OCI-M2 (cell line): Measurements from ENCODE around the gene RCSD1.
"Not testable (repeated sequence)": the region's sequence is repeated elsewhere in the genome, so short reads cannot be mapped to it uniquely, and the experiment has no call there.

Source experiments
- DNase-seq: peaks from one replicate; lab custom pipeline; 2025; ENCODE audit not compliant: unreplicated experiment; lab: John Stamatoyannopoulos, UW

Gene RCSD1

GRCh38 chr1:167734841-167735240 is 104.8 kb downstream of the RCSD1 start:
- DNase-seq: no peak

- DNase-seq: no peak
Measured at GRCh38 chr1:167737169-167737568, 107.1 kb downstream of the RCSD1 start.

GRCh38 chr1:167738158-167738557 is 108.1 kb downstream of the RCSD1 start:
- no peak for DNase-seq

- DNase-seq: no peak
Measured at GRCh38 chr1:167739752-167740151, 109.7 kb downstream of the RCSD1 start.

GRCh38 chr1:167741103-167741502 is 111.1 kb downstream of the RCSD1 start:
- not testable (repeated sequence) for DNase-seq

DNA sequence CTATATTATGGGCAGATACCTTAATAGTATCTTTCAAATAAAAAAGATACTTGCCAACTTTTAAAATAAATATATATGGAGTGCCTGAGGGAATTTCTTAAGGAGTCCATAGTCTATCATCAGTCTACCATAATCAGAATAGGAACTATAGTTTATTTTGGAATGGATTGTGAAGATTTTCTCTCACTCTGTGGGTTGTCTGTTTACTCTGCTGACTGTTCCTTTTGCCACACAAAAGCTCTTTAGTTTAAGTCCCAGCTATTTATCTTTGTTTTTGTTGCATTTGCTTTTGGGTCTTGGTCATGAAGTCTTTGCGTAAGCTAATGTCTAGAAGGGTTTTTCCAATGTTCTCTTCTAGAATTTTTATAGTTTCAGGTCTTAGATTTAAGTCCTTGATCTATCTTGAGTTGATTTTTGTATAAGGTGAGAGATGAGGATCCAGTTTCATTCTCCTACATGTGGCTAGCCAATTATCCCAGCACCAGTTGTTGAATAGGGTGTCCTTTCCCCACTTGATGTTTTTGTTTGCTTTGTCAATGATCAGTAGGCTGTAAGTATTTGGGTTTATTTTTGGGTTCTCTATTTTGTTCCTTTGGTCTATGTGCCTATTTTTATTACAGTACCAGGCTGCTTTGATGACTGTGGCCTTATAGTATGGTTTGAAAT is 112.5 kb downstream of the RCSD1 start:
- not testable (repeated sequence) for DNase-seq

DNA sequence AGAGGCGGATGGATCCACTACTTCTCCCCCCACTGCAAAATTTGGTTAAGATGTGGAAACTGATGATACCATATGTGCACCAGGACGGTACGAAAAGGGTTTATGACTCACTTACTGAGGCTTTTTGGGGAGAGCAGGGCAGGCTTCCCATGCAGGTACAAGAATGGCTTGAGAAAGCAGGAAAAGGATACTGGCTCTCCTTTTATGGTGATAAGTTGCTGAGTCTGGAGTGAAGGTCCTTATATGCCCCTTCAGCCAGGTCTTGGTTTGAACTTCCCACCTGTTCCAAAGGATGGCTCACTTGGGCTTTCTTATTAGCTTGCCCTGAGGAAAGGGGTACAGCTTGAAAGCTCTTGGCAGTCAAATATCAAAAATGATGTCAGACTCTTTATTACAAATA is 114.9 kb downstream of the RCSD1 start:
- no peak for DNase-seq

- no peak for DNase-seq
Measured at GRCh38 chr1:167746013-167746672, 116.1 kb downstream of the RCSD1 start.

- DNase-seq: no peak
Measured at GRCh38 chr1:167746988-167747655, 117.1 kb downstream of the RCSD1 start.

DNA sequence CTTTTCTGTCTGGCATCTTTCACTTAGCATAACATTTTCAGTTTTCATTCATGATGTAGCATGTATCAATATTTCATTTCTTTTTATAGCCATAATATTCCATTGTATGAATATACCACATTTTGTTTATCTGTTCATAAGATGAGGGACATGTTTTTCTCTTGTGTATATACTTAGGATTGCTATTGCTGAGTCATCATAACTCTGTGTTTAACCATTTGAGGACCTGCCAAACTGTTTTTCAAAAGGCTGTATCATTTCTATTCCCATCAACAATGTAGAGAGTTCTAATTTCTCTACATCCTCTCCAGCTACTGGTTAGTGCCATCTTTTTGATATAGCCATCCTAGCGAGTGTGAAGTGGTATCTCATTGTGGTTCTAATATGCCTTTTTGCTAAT is 118.0 kb downstream of the RCSD1 start:
- no peak for DNase-seq

DNA sequence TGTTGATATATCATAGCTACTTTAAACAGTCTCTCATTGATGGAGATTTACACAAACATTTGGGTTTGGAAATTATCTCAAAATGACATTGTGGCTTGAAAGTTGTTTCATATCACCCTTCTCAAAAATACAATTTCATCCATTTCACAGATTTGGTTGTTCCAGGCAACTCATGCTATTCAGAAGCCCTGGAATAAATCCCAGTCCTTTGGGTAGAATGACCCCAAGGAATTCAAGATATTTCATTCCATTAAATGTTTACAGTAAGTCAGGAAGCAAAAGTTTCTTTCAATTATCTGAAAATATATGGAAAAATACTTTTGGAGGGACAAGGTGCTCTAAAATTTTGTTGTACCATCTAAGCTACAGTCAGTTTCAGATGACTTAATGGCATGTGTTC is 118.9 kb downstream of the RCSD1 start:
- no peak for DNase-seq

GRCh38 chr1:167749741-167750140 is 119.7 kb downstream of the RCSD1 start:
- no peak for DNase-seq

GRCh38 chr1:167750641-167751040 is 120.6 kb downstream of the RCSD1 start:
- no peak for DNase-seq

DNA sequence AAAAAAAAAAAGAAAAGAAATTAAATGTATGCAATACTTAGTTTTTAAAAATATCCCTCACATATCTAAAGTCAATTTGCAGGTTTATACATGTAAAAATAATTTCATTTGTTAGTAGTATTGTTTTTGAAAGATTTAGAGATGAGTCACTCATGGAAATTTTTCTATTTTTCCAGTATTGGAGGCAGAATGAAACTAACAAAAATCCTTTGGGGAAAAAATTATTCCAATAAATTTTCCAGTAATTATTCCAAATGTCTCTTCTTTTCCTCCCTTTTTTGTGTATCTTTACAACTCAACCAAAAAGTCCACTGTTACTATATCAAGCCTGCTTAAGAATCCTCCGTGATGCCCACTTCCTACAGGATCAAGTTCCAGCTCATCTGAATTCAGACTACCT is 121.6 kb downstream of the RCSD1 start:
- no peak for DNase-seq

- DNase-seq: no peak
Measured at GRCh38 chr1:167752219-167752985, 122.4 kb downstream of the RCSD1 start.

DNA sequence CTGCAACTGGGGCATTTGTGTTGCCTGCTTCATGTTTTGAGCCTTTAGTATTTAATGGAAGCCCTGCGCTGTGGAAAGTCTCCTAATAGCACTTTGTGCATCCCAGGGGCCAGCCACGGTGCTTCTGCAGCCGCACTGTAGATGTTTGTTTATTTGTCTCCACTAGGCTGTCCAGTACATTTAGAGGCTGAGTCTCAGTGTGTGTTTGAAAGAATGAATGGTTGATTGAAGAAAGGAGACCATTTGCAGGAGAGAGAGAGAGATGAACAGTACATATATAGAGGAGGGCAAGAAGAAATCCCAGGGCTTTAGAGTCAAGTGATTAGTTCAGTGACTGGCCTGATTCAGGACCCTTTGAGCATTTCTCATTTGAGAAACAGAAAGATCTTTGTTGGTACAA is 125.6 kb downstream of the RCSD1 start:
- DNase-seq: no peak
